ENCODE results near the gene PLA2G4B.

PLA2G4B gene, protein sequence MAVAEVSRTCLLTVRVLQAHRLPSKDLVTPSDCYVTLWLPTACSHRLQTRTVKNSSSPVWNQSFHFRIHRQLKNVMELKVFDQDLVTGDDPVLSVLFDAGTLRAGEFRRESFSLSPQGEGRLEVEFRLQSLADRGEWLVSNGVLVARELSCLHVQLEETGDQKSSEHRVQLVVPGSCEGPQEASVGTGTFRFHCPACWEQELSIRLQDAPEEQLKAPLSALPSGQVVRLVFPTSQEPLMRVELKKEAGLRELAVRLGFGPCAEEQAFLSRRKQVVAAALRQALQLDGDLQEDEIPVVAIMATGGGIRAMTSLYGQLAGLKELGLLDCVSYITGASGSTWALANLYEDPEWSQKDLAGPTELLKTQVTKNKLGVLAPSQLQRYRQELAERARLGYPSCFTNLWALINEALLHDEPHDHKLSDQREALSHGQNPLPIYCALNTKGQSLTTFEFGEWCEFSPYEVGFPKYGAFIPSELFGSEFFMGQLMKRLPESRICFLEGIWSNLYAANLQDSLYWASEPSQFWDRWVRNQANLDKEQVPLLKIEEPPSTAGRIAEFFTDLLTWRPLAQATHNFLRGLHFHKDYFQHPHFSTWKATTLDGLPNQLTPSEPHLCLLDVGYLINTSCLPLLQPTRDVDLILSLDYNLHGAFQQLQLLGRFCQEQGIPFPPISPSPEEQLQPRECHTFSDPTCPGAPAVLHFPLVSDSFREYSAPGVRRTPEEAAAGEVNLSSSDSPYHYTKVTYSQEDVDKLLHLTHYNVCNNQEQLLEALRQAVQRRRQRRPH
- long read RNA-seq, donor 1 = 0 reads
- long read RNA-seq, donor 2 = 0 reads
- long read RNA-seq, donor 3 = 0 reads
- long read RNA-seq, donor 4 = 0 reads
- long read RNA-seq, donor 5 = 0 reads
- long read RNA-seq, donor 6 = 0 reads
- long read RNA-seq, donor 7 = 0 reads
- long read RNA-seq, donor 8 = 0 reads

DNA sequence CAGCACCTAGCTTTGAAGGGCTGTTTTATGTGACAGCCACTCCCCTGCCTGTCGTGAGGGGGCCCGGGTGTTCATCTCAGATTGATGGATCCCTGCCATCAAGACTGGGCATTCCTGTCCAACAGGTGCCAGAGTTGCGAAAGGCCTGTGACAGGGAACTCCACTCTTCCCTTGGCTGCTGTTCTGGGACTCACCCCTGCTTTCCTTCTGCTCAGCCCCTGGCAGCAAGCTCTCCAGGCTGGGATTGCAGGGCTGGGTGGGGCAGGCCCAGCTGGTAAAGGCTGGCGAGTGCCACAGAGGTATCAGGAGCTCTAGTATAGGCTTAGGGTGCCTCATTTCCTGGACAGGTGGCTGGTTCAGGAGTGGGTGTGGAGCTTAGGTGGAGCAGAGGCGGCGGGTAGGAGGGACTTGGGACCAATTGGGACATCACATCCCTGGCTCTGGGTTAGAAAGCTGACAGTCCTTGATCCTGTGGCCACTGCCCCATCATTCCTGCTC lies at the start of gene PLA2G4B:
Gene PLA2G4B, plus strand, starts transcription at position 448 of the 498 bp plus-strand sequence. CDS start 67 bp downstream, outside the sequence.
- no peak for DNase-seq

DNA sequence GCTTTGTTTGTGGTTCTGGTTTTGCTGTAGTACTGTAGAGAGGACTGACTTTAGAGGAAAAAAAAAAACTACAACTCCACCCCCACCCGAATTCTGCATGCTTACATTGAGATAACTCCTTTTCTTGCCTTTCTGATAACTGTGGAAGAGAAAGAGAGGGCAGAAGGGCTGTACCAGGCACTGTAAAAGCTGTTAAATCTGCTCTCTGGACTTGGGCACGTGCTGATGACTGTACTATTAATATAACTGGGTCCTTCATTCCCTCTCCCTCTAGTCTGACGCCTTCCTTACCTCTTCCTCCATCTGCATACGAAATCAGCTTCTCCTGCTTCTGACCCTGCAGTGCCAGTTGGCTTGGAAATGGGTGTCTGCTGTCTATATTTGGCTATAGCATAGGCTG lies 49.4 kb upstream of the PLA2G4B start:
- no peak for DNase-seq

DNA sequence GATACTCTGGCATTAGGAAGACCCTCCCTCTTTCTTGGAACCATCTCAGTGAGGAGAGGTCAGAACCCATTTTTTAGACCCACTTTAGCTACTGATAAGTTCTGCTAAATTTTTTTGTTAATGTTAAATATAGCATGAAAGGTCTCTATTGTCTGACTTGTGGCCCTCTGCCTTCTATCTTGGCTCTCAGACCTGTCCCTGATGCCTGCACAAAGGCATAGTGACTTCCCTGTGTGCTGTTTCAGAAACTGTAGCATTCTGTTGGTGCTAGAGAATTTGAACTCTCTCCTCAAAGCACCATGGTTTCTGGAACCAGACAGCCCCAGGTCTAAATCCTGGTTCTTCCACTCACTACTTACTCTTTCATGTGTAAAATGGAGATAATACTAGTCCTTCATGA lies 49.0 kb upstream of the PLA2G4B start:
- no peak for DNase-seq

DNA sequence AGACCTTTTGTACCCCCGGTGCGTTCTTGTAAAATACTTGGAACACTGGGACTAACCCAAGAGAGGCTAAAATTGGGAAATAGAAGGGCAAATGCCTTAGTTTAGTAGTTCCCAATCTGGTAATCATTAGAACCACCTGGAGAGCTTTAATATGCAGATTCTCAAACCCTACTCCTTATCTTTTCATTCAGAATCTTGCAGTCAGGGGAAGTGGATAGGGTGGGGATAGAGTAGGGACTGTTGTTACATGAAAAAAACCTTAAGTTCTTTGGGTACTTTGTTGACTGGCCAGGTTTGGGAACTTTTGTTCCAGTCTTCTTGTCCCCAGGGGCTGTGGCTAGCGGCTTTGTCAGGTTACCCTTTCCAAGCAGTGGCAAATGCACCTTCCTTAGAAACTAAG lies 48.5 kb upstream of the PLA2G4B start:
- DNase-seq = no peak

DNA sequence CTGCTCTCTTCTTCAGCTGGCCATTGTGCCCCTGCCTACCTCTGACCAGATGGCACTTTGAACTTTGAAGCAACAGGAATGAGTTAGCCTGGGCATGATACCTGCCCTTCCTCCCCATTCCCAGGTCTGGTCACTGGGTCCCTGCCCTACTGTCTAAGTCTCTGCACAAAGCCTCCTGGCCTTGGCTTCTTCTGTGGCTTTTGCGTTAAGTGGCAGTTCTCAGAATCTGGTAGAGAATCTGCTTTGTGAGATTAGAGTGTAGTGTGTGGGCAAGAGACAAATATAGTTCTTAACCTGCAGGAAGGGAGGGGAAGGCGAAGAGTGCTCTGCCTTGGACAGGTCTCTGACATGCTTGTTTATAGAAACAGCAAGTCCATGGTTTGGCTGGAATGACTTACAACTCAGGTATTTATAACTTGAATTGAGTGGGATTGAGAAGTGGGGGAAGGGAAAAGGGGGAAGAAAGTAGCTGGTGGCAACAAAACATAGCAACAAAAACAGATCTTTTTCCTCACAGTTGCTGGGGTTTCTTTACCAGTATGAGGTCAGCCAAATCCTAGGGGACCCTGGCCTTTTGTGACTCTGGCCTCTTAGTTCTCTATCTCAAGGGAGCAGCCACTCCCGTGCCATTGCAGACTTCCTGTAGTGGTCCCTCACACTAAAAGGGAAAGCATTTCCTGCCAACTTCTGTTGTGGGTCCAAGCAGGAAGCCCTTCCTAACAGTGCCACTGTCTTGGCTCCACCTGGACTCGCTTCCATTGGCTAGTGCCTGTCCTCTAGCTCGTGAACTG lies 47.7 kb upstream of the PLA2G4B start:
- DNase-seq = no peak

DNA sequence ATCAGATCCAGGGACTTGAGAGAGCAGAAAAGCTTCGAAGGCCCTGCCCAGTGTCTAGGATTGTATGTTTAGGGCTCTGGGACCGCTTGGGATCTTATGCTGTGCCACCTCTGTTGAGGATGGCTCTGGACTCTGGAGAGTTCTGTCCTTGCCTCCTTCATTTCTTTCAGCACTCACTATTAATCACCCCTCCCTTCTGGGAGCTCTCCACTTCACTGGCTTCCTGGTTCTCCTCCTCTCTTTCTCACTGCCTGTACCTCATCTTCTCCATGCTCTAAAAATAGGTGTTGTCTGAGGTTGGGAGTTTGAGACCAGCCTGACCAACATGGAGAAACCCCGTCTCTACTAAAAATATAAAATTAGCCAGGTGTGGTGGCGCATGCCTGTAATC lies 47.1 kb upstream of the PLA2G4B start:
- no peak for DNase-seq

DNA sequence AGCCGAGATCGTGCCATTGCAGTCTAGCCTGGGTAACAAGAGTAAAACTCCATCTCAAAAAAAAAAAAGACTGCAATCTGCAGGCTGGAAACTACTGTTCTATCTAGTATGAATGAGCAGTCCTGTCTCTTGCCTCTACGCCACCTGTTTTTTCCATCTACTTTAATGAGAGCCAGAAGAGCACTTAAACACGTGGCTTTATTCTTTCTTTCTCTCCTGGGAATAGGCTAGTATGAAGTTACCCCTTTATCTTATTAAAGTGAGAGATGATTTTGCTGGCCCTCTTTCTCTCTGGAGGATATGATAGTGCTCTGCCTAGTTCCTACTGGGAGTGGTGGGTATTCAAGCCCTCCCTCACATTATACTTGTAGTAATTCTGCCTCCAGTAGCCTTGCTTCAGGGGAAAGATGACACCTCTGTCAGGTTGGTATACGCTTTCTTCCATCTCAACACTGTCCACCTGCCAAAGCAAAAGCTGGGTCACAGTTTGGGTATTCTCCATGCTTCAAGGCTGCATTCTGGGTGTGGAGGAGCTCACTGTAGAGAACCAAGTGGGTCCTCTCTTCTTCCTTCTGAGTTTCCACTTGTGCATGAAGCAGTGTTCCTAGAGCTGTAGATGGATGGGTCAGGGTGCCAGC lies 46.5 kb upstream of the PLA2G4B start:
- no peak for DNase-seq

DNA sequence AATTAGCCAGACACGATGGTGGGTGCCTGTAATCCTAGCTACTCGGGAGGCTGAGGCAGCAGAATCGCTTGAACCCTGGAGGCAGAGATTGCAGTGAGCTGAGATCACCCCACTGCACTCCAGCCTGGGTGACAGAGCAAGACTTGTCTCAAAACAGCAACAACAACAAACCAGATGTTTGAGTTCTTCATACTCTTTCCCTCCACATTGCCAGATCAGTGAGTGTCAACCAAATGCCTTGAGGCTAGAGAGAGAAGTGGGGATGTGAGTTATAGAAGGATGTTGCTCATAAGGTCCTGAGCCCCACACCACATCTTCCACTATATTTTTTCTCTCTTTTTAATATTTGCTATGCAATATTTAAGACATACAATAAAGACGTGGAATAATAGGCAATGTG lies 44.6 kb upstream of the PLA2G4B start:
- DNase-seq = no peak

DNA sequence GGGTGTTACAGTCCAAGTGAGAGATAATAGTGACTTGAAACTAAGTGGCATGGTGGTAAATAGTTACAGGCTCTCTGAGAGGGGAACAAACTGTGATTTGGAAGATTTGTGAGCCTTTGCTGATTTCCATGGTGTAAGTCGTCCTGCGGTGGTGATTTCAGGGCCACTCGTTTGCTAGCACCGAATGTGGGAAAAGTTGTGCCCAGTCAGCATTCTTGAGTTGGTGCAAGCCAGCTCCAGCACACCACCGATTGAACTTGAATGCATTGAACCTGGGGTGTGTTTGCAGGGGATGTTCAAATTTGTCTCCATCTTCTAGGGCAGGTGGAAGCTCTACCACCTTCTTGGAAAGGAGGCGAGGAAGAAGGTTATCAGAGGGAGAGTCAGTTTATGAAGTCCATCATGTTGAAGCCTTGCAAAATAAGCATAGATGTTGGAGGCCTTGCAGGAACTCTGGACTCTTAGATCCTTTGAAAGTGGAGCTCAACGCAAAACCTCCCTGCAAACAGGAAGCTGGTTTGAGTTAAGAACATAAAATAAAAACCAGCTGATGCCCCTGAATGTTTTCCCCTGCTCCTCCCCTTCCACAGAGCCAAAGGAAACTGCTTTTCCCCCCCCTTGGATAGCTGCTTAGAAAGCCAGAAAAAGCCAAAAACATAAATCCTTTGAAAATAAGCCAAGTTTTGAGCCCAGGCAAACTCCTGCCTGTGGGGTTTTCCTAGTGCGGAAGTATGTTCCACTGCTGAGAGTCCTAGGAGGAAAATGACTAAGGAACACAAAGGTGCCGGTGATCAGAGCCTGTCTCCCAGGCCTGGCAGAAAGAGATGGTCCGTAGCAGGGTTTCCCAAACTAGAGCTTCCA lies 42.4 kb upstream of the PLA2G4B start:
- DNase-seq = no peak

DNA sequence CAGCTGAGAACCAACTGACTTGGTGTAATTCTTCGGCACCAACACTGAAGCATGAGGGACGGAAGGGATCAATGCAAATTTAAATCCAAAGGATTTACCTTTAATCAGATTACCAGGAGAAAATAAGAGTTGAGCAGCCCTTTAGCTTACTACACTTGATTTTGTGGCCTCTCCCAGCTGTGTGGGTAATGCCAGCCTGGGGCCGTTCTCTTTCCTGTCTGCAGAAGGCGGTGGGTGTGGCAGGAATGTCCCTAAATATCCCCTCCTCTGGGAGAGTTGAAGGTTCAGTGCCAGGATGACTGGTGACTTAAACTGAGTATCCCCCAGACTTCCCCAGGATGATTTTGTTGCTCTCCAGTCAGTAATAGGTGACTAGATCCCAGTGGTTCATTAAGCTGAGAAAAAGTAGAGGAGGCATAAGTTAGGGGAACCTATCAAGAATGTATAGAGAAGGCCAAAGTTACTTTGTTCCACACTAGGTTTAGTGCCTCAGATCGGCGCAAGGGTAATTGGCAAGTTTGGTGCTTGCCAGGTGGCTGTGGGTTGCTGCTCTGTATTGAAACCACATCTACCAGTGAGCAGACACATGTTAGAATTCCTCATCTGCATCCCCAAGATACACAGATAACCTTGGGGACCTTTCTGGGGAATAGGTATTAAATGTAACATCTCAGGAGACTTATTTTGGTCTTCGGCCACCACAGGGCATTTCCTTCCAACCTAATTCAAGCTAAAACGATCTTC lies 41.3 kb upstream of the PLA2G4B start:
- DNase-seq = no peak

DNA sequence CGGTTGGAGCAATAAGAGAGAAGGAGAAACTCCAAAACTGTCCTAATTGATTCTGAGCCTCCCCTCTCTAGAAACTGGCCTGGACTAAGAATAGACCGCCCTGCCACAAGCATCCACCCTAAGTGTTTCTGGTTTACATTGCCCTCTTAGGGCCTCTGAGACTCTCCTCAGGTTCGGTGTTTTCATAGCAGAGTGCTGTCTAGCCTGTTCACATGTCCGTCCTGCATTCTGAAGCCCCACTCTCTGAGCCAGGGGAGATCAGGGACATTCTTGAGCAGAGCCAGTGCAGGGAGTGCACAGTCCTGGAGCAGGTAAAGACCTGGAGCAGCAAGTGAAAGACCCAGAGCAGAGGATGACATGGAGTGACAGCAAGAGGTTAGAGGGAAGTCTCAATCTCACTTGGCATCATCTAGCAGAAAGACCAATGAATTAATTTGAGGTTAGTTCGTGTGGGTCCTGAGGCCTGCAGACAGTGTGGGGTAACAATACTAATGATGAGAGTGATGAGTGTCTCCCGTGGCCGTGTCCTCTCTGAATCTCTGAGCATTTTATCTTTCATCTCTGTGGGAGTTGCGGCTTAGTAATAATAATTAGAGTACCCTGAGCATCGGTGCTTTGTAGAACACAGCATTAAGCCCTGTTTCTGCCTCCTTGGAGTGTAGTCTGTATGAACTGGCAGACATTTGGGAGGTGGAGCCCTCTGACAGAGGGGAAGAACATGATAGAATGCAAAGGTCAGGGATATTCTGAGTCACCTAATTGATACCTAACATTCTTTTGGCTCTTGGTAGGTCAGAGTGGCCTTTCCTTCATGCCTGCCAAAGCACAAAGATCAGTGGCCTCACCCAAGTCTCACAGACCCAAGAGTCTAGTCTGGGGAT lies 39.8 kb upstream of the PLA2G4B start:
- no peak for DNase-seq

DNA sequence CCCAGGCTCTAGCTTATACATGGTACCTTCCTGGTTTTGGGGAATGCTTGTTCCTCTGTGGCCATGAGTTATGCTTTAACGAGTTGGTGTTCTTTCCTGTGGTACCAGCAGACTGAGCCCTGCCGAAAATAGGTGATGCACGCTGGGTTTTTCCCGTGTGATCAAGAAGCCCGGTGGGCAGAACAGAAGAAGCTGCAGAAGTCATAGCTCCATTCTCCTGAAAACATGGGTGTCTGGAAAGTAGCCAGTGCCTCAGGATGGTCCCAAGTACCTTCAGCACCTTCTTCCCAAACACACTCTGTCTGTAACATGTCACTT lies 39.2 kb upstream of the PLA2G4B start:
- DNase-seq = no peak

DNA sequence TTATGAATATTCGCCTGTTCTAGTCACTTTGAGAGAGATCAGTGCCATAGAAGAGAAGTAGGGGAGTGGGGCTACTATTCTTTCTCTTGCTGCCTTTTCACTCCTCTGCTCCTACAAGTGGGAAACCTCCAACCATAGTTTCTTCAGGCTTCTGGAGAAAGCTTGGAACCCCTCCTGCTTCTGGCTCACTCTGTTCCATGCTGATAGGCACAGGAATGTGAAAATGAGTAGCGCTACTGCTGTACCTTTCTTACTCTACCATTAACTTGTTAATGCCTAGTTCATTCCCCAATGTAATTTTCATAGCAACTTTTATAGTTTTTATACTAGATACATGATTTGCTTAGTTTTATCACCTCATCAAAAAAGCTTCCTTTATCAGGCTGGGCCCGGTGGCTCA lies 37.5 kb upstream of the PLA2G4B start:
- DNase-seq = no peak

DNA sequence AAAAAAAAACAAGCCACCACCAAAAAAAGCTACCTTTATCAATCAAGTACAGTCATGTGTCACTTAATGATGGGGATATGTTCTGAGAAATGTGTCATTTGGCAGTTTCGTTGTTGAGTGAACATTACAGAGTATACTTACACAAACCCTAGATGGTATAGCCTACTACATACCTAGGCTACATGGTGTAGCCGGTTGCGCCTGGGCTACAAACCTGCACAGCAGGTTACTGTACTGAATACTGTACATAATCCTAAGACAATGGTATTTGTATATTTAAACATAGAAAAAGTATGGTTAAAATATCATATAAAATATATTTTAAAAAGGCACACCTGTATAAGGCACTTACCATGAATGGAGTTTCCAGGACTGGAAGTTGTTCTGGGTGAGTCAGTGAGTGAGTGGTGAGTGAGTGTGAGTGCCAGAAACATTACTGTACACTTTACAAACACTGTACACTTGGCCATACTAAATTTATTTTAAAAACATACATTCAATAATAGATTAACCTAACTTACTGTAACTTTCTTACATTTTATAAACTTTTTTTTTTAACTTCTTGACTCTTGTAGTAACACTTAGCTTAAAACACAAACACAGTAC lies 36.7 kb upstream of the PLA2G4B start:
- no peak for DNase-seq

DNA sequence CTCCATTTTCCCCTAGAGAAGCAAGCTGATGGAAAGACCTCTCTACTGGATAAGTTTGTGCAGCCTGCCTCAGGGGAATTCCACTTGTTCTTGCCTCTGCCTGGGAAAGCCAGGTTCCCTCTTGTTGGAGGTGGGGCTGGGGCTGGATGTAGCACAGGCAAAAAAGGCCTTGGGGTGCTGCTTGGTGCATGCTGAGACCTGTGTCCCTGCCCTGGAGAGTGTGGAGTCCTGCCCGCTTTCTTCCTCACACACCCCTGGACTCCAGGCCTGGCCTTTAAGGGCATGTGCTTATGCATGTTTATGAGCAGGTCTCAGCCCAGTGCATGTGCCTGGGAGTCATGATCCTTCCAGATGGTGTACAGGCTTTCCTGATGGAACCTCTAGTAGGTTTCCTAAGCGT lies 34.3 kb upstream of the PLA2G4B start:
- no peak for DNase-seq

DNA sequence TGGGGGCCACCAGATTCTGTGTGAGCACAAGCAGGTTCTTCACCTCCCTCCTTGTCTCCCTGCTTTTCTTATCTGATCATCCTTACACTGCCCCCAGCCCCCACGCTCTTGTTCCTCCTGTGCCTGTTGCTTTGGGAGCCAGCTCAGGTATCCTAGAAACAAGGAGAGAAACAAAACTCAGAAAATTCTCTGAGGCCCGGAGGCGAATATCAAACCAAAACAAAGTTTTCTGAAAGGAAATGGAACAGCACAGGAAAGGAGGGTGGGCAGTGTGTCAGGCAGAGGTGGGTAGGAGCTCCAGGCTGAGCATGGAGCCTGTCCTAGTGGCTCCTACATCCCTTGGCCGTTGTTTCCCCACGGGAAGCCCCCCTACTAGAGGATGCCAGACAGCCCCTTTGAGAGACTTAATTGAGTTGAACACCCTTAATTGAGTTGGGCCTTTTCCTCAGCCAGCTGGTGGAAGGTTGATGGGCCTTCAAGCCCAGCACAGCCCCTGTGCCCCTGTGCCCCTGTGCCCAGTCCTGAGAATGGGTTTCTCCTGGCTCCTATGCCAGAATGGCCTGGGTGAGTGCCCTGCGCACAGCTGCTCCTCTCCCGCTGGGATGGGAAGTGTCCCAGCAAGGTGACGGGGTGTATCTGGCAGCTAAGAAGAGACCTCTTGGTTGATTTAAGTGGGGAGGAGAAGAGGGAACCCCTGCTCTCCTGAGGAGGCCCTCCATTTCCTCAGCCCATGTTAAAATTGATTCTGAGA lies 33.6 kb upstream of the PLA2G4B start:
- no peak for DNase-seq

DNA sequence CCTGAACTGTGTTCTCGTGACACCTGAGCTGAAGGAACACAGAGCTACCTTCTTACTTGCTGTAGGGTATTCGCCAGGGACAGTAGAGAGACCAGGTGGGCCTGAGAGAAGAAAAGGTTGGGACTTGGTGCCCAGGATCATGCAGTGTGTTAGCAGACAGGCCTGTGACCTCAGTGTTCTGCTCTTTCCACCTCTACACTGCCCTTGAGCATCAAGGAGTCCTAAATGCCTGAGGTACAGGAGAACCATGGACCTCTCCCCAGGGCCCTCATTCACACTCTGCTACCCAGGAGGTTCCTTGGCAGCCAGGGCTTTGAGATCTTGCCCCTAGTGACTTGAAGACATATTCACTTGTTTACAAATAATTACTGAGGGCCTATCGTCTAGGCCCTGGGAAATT lies 32.9 kb upstream of the PLA2G4B start:
- no peak for DNase-seq
